ENCODE data around the gene GTF2I. TPM values are rescaled to one million over a fixed set of nuclear protein-coding genes. Genes with fewer than 3 reads are reported as not detected.
"Not testable (repeated sequence)": the region's sequence is repeated elsewhere in the genome, so short reads cannot be mapped to it uniquely, and the experiment has no call there.

Gene GTF2I
- total and polyA plus RNA-seq, 2 donors (not counting 3 experiments of a cell fraction or from before 2014, with no cell fraction given): 47.6 to 242 TPM

DNA sequence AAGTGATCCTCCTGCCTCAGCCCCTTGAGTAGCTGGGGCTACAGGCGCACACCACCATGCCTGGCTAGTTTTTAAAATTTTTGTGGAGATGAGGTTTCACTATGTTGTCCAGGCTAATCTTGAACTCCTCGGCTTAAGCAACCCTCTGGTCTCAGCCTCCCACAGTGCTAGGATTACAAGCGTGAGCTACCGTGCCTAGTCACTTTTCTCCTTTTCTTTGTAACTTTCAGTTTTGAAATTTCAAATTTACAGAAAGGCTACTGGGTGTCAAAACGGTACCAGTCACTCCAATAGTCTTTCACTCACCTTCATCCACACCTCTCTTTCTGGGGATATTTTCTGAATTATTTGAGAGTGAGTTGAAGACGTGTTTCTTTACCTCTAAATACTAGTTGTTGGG lies 117.6 kb downstream of the GTF2I start:
- H3K4me2 ChIP-seq (ENCODE audit: insufficient read depth, low read length); H3K79me2 ChIP-seq (ENCODE audit: control insufficient read depth, insufficient read depth, low read length); H3K9me3 ChIP-seq (replicated peaks; ENCODE audit: control insufficient read depth, insufficient read depth, low read length); H2AFZ ChIP-seq (ENCODE audit: low read depth, low read length); H4K20me1 ChIP-seq (replicated peaks; ENCODE audit: control insufficient read depth, extremely low read depth, insufficient read depth, low read length); H3K9me1 ChIP-seq (replicated peaks; ENCODE audit: control insufficient read depth, extremely low read depth, insufficient read depth, low read length); H3K27me3 ChIP-seq (ENCODE audit: control insufficient read depth in 2 of 2, insufficient read depth in 2 of 2, low read length in 2 of 2); intact Hi-C loops (cut with micrococcal nuclease); POLR2A ChIA-PET; H3K9ac ChIP-seq (replicated peaks; ENCODE audit: extremely low read depth, insufficient read depth, low read length); H3K27ac ChIP-seq (ENCODE audit: insufficient read depth, low read depth, low read length); H3K4me1 ChIP-seq (ENCODE audit: control insufficient read depth, extremely low read depth, insufficient read depth, low read length); DNase-seq (ENCODE audit: low read depth, low spot score); H3K36me3 ChIP-seq (ENCODE audit: control insufficient read depth in 2 of 2, extremely low read depth in 1 of 2, insufficient read depth in 2 of 2, low read length in 2 of 2); dilution Hi-C loops (cut with MboI; ENCODE audit: extremely low pct_ligation_motif_present, low sequenced_read_pairs); BruUV-seq (replicated peaks); H3K4me3 ChIP-seq (replicated peaks in 1 of 3; ENCODE audit: insufficient read depth in 1 of 3, low read depth in 1 of 3, low read length in 3 of 3); CTCF ChIA-PET; FAIRE-seq: not testable (repeated sequence)

DNA sequence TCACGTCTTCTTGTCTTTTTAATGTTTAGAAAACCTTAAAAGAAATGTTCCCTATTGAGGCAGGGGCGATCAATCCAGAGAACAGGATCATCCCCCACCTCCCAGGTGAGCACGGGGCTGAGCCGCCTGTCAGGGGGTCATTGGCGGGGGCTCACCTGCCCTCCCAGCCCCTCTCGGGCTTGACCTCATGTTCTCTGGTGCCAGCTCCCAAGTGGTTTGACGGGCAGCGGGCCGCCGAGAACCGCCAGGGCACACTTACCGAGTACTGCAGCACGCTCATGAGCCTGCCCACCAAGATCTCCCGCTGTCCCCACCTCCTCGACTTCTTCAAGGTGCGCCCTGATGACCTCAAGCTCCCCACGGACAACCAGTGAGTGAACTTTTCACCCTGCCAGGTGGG lies 121.5 kb downstream of the GTF2I start:
- CTCF ChIA-PET; FAIRE-seq; H4K20me1 ChIP-seq (replicated peaks; ENCODE audit: control insufficient read depth, extremely low read depth, insufficient read depth, low read length); H3K4me1 ChIP-seq (ENCODE audit: control insufficient read depth, extremely low read depth, insufficient read depth, low read length); POLR2A ChIA-PET; H2AFZ ChIP-seq (ENCODE audit: low read depth, low read length); DNase-seq (ENCODE audit: low read depth, low spot score); dilution Hi-C loops (cut with MboI; ENCODE audit: extremely low pct_ligation_motif_present, low sequenced_read_pairs); H3K79me2 ChIP-seq (ENCODE audit: control insufficient read depth, insufficient read depth, low read length); H3K9me3 ChIP-seq (replicated peaks; ENCODE audit: control insufficient read depth, insufficient read depth, low read length); H3K4me3 ChIP-seq (replicated peaks in 1 of 3; ENCODE audit: insufficient read depth in 1 of 3, low read depth in 1 of 3, low read length in 3 of 3); intact Hi-C loops (cut with micrococcal nuclease); H3K9me1 ChIP-seq (replicated peaks; ENCODE audit: control insufficient read depth, extremely low read depth, insufficient read depth, low read length); H3K36me3 ChIP-seq (ENCODE audit: control insufficient read depth in 2 of 2, extremely low read depth in 1 of 2, insufficient read depth in 2 of 2, low read length in 2 of 2); H3K27ac ChIP-seq (ENCODE audit: insufficient read depth, low read depth, low read length); H3K27me3 ChIP-seq (ENCODE audit: control insufficient read depth in 2 of 2, insufficient read depth in 2 of 2, low read length in 2 of 2); BruUV-seq (replicated peaks); H3K9ac ChIP-seq (replicated peaks; ENCODE audit: extremely low read depth, insufficient read depth, low read length); H3K4me2 ChIP-seq (ENCODE audit: insufficient read depth, low read length): not testable (repeated sequence)

DNA sequence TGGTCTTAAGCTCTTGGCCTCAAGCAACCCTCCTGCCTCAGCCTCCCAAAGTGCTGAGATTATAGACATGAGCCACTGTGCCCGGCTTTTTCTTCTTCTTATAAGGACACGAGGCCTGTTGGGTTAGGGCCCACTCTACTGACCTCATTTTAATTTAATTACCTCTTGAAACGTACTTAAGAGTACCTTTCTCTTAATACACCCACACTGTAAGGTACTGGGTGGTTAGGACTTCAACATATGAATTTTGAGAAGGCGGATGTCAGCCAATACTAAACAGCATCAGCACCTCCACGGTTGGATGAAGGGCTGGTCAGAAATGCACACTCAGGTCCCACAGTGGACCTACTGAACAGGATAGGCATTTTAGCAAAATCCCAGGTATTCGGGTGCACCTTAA lies 124.2 kb downstream of the GTF2I start:
- BruUV-seq (replicated peaks); POLR2A ChIA-PET: not testable (repeated sequence)

DNA sequence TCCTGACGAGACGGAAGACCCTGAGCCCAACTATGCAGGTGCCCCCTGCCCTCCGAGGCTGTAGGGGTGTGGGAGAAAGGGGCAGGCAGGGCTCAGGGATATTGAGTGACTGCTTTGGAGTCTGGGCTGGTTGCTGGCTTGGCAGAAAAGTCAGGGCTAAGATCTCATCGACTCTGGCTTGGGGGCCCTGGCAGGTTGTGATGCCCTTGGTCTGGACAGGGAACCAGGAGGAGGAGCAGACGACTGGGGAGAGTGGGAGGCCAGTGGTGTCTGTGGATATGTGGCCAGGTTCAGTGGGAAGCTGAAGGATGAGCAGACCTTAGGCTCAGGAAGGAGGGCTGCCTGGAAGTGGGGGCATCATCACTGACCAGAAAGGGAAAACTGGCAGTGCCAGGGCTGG lies 126.1 kb downstream of the GTF2I start:
- H3K36me3 ChIP-seq (ENCODE audit: control insufficient read depth in 2 of 2, extremely low read depth in 1 of 2, insufficient read depth in 2 of 2, low read length in 2 of 2); FAIRE-seq: not testable (repeated sequence)

More for the DNA sequence above, 124.2 kb downstream of the GTF2I start:
- H3K9me3 ChIP-seq (replicated peaks; ENCODE audit: control insufficient read depth, insufficient read depth, low read length); DNase-seq (ENCODE audit: low read depth, low spot score); FAIRE-seq; H3K79me2 ChIP-seq (ENCODE audit: control insufficient read depth, insufficient read depth, low read length); H3K4me1 ChIP-seq (ENCODE audit: control insufficient read depth, extremely low read depth, insufficient read depth, low read length); H3K9ac ChIP-seq (replicated peaks; ENCODE audit: extremely low read depth, insufficient read depth, low read length); H3K4me2 ChIP-seq (ENCODE audit: insufficient read depth, low read length); H3K9me1 ChIP-seq (replicated peaks; ENCODE audit: control insufficient read depth, extremely low read depth, insufficient read depth, low read length); H3K36me3 ChIP-seq (ENCODE audit: control insufficient read depth in 2 of 2, extremely low read depth in 1 of 2, insufficient read depth in 2 of 2, low read length in 2 of 2); intact Hi-C loops (cut with micrococcal nuclease); H3K27me3 ChIP-seq (ENCODE audit: control insufficient read depth in 2 of 2, insufficient read depth in 2 of 2, low read length in 2 of 2); H3K4me3 ChIP-seq (replicated peaks in 1 of 3; ENCODE audit: insufficient read depth in 1 of 3, low read depth in 1 of 3, low read length in 3 of 3); H3K27ac ChIP-seq (ENCODE audit: insufficient read depth, low read depth, low read length); dilution Hi-C loops (cut with MboI; ENCODE audit: extremely low pct_ligation_motif_present, low sequenced_read_pairs); H4K20me1 ChIP-seq (replicated peaks; ENCODE audit: control insufficient read depth, extremely low read depth, insufficient read depth, low read length); H2AFZ ChIP-seq (ENCODE audit: low read depth, low read length); CTCF ChIA-PET: not testable (repeated sequence)

More for the DNA sequence above, 126.1 kb downstream of the GTF2I start:
- H3K27me3 ChIP-seq (ENCODE audit: control insufficient read depth in 2 of 2, insufficient read depth in 2 of 2, low read length in 2 of 2); dilution Hi-C loops (cut with MboI; ENCODE audit: extremely low pct_ligation_motif_present, low sequenced_read_pairs); DNase-seq (ENCODE audit: low read depth, low spot score); H3K9ac ChIP-seq (replicated peaks; ENCODE audit: extremely low read depth, insufficient read depth, low read length); H3K9me1 ChIP-seq (replicated peaks; ENCODE audit: control insufficient read depth, extremely low read depth, insufficient read depth, low read length); H3K27ac ChIP-seq (ENCODE audit: insufficient read depth, low read depth, low read length); H3K9me3 ChIP-seq (replicated peaks; ENCODE audit: control insufficient read depth, insufficient read depth, low read length); H3K4me2 ChIP-seq (ENCODE audit: insufficient read depth, low read length); H4K20me1 ChIP-seq (replicated peaks; ENCODE audit: control insufficient read depth, extremely low read depth, insufficient read depth, low read length); H3K4me3 ChIP-seq (replicated peaks in 1 of 3; ENCODE audit: insufficient read depth in 1 of 3, low read depth in 1 of 3, low read length in 3 of 3); BruUV-seq (replicated peaks); intact Hi-C loops (cut with micrococcal nuclease); CTCF ChIA-PET; POLR2A ChIA-PET; H2AFZ ChIP-seq (ENCODE audit: low read depth, low read length); H3K4me1 ChIP-seq (ENCODE audit: control insufficient read depth, extremely low read depth, insufficient read depth, low read length); H3K79me2 ChIP-seq (ENCODE audit: control insufficient read depth, insufficient read depth, low read length): not testable (repeated sequence)

All from endothelial cell of umbilical vein (primary cell).